Measurements from ENCODE around the gene LRP1B. TPM values are rescaled to one million over a fixed set of nuclear protein-coding genes. Genes with fewer than 3 reads are reported as not detected.

LRP1B gene
- total RNA-seq, 1 donor from 2014 or later: not detected

DNA sequence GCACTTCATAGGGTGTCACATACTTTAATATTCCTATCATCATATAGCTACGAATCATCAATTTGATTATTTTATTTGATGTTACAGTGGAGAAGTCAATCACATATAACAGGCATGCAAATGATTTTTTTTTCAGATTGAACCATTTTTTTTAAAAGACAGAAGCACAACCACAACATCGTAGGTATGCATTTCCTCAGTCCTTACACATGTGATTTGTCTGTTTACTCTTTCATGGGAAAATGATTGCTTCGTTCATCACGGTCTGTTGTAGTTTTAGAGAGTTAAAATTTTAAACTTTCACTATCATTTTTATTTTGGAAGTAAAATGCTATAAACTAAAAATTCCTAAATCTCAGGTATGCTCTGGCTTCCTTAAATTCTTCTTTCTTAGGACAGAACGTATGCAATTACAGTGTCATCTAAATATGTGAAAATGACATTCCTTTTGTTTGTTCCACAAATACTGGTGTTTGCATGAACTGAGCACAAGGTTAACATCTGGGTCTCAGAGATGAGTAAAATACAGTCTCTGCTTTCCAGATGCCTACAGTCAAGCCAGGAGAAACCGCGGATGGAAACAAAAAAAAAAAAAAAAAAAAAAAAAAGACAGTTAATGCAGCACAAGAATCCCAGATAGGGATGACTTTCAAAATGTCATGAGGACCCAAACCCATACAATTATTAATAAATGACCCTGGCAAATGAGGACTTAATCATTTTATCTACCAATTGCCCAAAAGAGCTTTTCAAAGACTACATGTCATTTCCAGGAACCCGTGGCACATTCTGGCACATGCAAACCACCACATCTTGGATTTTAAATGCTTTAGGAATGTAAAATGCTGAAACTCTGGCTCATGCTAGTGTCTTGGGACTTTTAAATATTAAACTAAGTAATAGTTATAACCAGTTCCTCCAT is 201.2 kb downstream of the LRP1B start:
- ATAC-seq (no peak), DNase-seq (ENCODE audit: missing footprints) (no peak)
- intact Hi-C loops (cut with DNase I): no loop called here

DNA sequence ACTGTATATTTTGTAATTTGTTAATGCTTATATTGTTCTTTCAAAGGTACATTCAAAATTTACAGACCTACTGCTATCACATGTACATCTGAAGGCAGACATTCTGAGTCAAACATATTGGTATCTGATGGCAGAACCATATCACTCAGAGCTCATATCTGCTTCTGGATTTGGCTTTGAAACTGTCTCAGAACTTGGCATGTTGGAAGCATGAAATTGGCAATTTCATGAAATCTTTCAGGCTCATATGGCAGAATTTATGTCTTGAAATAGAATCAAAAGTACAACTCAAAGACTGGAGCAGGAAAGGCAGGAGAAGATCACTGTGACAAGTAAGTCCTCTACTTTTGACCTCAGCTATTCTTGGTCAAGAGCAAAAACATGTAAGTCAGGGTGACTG is 202.3 kb downstream of the LRP1B start:
- intact Hi-C loops (cut with DNase I): no loop called here
- DNase-seq (ENCODE audit: missing footprints): no peak

DNA sequence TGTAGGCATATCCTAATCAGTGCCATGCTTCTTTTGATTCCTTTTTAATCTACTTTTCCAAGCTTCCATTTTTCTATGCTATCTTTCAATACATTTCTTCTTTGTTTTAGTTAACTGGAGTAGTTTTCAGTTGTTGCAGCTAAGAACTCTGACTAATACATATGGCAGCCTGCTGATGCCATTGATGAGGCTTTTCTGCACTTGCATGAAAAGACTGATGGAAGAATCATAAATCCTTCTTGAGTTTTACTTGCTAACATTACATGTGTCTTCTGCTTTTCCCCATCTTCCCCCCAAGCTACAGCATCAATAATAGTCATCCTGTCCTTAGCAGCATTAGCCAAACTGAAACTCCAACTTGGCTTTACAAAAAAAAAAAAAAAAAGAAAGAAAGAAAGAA is 203.3 kb downstream of the LRP1B start:
- ATAC-seq: no peak
- intact Hi-C loops (cut with DNase I): no loop called here
- no peak for DNase-seq (ENCODE audit: missing footprints)

More for the DNA sequence above, 202.3 kb downstream of the LRP1B start:
- ATAC-seq: no peak

DNA sequence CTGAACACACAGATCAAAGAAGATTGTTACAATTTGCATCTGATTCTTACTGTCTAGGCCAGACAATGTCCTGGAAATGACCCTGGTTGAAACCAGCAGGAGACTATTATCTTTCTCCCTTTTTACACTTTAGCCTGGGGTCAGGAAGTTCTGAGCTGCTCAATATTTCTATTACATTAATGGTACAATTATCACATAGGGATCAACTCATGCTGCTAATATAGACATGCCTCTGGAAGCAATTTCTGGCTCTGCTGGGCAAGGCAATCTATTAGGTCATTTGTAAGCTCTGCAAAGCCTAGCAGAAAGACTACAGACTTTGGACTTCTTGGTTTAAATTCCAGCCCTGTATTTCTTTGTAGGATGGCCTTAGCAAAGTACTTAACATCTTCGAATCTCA is 205.3 kb downstream of the LRP1B start:
- intact Hi-C loops (cut with DNase I): no loop called here
- no peak for ATAC-seq
- no peak for DNase-seq (ENCODE audit: missing footprints)

DNA sequence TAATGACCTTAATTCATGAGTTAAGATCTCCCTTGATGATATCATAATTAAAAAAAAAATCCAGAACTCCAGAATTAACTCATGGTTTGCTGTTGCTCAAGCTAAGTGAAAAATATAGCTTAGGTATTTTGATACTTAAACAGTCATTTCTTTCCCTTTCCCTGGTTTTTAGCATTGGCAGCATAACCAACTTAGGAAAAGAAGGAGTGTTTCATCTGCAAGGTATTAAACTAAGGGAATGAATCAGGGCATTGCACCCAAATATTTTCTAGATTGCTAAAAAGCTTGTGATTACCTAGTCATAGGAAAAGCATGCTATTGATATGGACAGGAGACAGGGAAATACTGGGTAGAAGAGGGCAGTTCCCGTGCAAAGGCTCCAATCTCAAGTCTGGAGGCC is 207.2 kb downstream of the LRP1B start:
- no peak for DNase-seq (ENCODE audit: missing footprints)
- intact Hi-C loops (cut with DNase I): no loop called here
- ATAC-seq: no peak

DNA sequence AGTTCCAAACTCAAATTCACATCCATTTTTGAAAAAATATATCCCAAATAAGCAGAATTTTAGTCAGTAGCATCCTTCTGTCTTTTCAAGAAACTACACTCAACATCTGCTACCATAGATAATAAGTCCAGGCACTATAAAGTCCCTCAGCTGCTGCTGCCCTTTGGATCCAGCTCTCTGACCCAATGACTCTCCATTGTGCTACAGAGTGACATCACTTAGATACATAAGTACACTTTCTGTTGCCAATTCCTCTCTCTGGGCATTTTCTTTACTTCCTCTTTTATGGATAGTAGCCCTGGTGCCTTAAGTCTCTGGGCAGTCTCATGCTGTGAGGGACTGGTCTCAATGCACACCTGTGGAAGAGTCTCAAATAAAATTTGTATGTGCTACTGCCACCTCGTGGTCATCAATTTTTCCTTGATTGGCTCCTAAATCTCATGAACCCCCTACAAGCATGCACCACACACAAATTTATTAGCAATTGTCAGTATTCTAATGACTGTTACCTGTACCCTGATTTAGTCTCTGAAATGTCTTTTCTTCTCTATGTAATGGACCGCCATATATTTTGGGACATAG is 219.2 kb downstream of the LRP1B start:
- intact Hi-C loops (cut with DNase I): no loop called here
- ATAC-seq: no peak

DNA sequence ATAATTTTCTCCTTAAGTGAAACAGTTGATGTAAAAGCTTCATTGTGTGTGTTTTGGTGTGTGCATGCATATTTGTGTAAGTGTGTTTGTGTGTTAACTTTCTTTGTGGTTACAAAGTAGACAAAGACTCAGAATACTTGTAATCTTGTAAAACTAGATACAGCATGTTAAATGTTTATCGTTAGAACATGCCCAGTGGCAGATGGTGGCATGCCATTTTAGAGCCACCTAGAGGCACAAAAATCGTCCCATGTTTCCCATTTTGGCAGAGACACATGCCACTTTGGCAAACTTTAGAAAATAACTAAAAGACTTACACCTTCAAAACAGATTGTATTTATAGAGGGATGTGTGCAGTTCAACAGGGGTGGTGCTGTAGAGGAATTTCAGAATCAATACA is 224.1 kb downstream of the LRP1B start:
- DNase-seq (ENCODE audit: missing footprints) (no peak), ATAC-seq (no peak)
- intact Hi-C loops (cut with DNase I): no loop called here

More for the DNA sequence above, 219.2 kb downstream of the LRP1B start:
- no peak for DNase-seq (ENCODE audit: missing footprints)

DNA sequence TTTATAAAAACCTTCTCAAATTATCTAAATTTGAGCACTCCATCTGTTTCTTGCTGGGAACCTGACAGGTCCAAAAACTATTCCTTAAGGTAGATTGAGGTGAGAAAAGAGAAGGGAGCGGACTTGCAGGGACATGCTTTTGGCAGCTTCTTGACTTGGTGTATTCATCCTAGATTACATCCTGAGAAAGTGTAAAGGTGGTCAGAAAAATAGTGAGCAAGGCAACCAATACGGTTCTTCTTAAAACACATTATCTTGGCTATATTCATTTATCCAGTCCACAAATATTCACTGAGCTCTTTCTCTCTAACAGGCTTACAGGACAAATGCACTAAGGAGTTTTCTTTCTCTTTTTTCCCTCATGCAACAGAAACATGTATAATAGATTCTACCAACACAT is 230.0 kb downstream of the LRP1B start:
- DNase-seq (ENCODE audit: missing footprints) (no peak), ATAC-seq (no peak)
- intact Hi-C loops (cut with DNase I): no loop called here

DNA sequence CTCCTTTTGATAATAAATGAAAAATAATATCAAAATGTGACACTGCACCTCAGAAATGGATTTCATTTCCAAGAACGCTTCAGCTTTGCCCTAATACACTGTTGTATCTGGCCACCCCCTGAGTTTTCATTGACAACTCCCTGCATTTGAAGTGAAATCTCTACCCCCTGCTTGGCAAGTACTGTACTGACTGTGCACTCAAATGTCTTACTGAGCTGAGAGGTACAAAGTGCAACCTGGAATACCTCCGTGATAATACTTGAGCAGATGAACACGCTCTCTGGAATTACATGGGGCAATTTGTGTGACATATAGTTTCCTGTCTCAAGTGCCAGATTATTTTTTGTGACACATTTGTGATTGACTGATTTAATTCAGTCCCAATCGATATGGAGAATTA is 231.1 kb downstream of the LRP1B start:
- no peak for ATAC-seq
- intact Hi-C loops (cut with DNase I): no loop called here

DNA sequence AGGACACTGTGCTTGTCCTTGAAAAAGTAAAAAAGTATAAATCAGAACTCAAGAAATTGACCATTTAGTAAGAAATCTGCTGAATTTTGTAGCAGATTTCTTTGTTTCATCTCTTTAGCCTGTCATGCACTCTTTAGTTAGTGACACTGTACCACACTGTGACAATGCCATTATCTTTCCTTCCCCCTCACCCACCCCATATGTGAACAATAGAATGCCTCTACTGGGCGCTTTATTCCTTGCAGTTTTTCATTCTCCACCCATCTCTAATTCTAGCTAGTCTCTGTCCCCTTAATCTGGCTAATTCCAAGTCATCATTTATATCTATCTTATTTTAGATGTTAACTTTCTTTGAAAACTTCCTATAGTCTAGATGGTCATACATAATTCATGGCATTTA is 241.0 kb downstream of the LRP1B start:
- ATAC-seq: no peak
- no peak for DNase-seq (ENCODE audit: missing footprints)
- intact Hi-C loops (cut with DNase I): no loop called here

More for the DNA sequence above, 231.1 kb downstream of the LRP1B start:
- no peak for DNase-seq (ENCODE audit: missing footprints)

DNA sequence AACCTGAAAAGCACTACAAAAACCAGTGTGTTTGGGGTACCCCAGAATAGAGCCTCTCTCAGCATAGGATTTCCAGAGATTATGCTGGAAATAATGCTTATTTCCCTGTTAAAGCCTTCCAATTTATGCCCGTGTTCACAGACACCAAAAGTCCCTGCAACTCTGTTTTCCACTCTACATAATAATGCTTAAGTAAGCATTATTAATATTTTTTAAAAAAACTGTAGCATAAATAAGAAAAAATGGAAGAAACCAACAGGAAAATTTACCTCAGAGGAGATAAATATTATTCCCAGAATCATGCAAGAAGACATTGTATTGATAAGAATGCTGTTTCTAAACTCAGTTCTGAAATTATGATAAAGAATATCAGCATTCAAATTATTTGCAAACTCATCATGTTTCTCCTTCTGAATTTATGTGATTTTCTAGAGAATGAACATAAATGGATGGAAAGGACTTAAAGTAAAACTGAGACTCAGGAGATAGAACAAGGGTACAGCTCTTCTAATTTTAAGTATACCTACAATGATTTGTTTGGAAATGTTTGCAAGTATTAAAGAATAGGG is 241.7 kb downstream of the LRP1B start:
- DNase-seq (ENCODE audit: missing footprints) (no peak), ATAC-seq (no peak)
- intact Hi-C loops (cut with DNase I): no loop called here

DNA sequence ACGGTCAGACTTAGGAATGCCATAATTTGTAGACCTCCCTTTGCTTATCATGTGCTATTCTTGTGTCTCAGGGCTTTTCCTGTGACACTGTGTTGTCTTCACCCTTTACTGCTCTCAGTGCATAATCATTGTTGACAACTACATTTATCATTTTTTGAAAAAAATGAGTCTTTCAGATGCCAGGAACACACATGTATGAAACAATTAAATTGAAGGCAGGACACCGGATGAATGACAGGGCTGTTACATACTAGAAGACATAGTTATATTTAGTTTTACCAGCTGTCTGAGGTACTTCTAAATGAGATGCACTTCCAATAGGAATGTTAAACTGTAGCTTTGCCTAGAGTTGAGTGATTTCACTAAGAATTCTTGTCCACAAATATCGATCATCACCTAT is 243.5 kb downstream of the LRP1B start:
- no peak for ATAC-seq
- no peak for DNase-seq (ENCODE audit: missing footprints)
- intact Hi-C loops (cut with DNase I): no loop called here

DNA sequence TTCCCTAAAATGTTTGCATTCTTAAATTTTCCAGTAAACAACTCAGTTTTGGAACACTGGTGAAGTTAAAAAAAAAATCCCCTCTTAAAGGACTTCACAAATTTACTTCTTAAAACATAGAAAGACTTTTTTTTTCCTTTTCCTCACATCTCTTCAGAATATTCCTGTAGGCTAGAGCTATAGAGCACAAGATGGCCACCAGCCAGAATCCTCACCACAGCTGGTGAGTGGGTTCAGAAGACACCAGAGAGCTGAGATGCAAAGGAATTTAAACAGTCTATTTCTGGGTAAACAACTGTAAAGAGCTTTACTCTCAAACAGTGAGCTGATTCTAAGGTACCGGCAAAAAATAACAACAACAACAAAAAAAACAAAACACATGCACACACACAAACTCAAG is 252.8 kb downstream of the LRP1B start:
- ATAC-seq: no peak
- intact Hi-C loops (cut with DNase I): no loop called here
- DNase-seq (ENCODE audit: missing footprints): no peak

DNA sequence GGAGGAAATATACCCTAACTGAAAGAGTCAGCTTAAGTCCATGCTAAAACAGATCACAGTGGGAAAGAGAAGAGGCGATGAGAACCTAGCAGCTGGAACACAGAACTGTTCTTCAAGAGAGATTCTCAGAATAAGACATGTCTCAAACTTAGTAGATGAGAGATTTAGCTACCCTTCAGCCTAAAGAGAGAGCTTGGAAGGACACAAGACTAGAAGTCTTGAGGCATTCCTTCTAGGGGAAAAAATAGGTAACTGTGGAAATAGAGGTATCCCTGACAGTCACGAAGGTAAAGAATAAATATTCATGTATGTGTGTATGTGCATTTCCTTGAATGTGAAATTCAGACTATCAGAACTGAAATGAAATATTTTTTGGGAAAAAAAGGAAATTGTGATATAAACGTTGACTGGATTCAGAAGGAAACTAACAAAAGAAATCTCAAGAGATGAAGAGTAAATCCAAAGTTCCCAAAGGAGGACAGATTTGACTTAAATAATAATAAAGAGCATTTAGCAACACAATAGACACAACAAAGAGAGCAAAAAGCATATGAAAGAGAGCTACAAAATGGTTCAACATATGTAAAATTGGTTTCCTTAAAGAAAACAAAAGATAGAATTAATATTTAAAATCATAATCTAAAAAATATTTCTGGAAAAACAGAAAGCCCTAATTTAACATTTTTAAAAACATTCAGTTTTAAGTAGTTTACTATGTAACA is 258.7 kb downstream of the LRP1B start:
- no peak for DNase-seq (ENCODE audit: missing footprints)
- no peak for ATAC-seq
- intact Hi-C loops (cut with DNase I): no loop called here

DNA sequence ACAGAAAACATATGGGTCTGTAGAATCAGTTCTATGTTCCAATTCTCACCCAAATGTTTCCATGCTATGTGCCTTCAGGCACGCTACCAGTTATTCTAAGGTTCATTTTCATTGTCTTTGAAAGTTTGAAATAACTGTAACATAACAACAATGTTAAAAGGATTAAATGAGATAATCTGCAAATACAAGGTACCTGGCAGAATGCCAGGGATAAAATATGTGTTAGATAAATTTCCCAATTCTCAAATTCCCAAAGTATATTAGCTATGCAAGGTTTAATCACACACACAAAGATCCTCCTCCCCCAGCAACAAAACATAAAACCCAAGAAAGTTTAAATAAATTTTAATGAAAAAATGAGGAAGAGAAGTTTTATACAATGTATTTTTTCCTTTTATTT is 261.2 kb downstream of the LRP1B start:
- ATAC-seq (no peak), DNase-seq (ENCODE audit: missing footprints) (no peak)
- intact Hi-C loops (cut with DNase I): no loop called here

DNA sequence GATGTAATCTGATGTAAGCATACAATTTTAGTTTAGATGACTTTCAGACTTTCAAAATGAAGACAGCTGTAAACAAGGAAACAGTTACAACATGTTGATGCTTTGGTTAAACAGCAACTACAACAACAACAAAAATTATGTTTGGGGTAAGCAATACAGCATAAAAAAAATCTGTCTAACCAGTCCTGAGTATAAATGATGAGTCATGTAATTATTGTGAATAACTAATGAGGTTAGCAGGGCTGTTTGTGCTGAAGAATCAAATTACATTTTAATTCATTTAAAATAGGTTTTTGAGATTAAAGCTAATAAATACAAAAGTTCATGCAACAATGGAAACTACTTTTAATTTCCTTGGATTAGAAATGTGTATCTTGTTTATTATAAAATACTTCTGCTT is 266.9 kb downstream of the LRP1B start:
- ATAC-seq (no peak), DNase-seq (ENCODE audit: missing footprints) (no peak)
- intact Hi-C loops (cut with DNase I): no loop called here

DNA sequence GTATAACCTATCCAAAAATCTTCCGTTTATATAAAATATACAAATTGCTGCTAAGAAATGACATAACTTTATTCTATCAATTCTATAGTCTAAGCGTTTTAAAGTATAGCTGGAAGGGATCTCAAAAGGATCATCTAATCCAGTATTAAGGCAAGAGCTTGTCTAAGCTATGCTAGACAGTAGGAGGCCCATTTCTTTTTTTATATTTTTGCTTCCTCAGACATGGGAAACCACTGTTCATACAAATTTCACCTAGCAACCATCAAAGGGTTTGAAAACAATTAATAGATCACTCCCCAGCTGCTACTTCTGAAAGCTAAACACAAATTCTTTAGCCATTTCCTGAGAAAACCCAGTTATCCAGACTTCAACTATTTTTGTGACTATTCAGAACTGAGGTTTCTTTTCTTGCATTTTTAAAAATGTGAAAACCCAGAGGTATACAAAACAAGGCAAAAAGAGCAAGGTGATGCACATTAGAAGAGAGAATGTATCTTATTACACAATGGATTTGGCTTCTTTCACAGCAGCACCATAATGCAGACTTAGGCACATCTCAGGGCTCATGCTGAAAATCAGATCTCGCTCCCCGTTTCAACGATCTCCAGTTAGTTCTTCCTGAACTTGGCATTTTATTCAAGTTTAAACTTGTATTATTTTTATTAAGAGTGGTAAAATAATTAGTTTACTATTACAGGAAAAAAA is 274.4 kb downstream of the LRP1B start:
- intact Hi-C loops (cut with DNase I): no loop called here
- no peak for ATAC-seq
- no peak for DNase-seq (ENCODE audit: missing footprints)

DNA sequence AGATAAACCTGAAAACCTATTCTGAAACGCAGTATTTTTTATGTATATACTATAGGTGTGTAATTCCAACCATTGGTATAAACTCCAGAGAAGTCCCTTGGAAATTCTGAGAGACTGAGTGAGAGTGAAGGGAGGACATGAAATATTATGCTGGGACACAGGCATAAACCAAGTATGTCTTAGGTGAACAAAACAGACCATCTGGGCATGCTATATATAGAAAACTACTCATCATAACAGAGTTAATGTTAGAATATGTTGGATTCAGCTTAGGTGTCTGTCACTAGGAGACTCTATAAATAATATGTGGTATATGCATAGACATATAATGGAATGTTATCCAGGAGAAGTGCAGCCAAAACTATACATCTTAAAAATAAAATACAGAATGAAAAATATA is 282.6 kb downstream of the LRP1B start:
- ATAC-seq (no peak), DNase-seq (ENCODE audit: missing footprints) (no peak)
- intact Hi-C loops (cut with DNase I): no loop called here

DNA sequence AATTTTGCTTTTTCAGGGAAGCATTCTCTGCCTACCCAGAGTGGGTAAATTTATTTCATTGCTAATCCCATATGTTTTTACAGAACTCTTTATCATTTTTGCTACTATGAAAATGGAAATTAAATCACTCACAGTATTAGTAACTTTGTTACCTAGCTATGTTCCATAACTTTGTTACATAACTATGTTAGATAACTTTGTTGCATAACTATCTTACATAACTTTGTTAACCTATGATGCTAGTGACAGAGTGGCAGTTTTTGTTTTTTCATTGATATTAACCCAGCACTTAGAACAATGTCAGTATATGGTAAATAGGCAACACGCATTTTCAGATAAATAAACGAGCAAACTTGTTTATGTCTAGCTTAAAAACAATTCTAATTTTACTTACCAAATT is 286.6 kb downstream of the LRP1B start:
- ATAC-seq (no peak), DNase-seq (ENCODE audit: missing footprints) (no peak)
- intact Hi-C loops (cut with DNase I): no loop called here
